ENCODE results near the gene HIRA.
"Not testable (repeated sequence)": the region's sequence is repeated elsewhere in the genome, so short reads cannot be mapped to it uniquely, and the experiment has no call there.

Gene HIRA

DNA sequence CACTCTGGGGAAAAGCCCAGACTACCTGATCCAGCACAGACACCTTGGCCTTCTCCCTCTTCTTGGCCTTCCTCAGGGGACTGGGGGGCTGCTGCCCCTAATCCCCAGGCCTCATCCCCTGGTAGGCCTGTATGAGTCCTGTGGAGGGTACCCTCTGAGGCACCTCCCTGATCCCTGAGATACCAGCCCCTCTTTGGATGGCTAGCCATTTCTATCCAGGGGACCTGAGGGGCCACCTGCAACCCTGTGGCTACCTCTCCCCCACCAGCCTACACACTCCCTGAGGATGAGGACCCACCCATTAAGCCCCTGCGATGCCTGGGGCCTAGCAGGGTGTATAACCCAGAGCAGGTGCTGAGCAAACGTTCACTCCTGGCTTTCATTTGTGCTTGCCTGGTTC, 54.6 kb downstream of the HIRA start:
- no peak for DNase-seq

DNA sequence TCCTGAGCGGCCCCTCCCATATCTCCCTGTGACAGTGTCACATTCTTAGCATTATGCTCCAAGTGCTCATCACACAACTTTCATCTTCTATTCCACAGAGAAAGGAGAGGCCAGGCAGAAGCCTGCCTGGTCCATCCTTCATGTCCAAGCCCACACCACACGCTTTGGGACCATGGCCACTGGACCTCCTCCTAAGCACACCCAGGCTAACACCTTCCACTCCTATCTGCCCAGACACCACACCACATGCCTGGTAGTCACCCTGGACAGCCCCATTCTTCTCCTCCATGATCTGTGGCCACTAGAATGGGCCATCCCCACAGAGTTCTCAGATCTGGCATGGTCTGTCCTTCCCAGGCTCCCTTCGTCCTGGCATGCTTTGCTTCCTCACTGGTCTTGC, 55.3 kb downstream of the HIRA start:
- DNase-seq: no peak

DNA sequence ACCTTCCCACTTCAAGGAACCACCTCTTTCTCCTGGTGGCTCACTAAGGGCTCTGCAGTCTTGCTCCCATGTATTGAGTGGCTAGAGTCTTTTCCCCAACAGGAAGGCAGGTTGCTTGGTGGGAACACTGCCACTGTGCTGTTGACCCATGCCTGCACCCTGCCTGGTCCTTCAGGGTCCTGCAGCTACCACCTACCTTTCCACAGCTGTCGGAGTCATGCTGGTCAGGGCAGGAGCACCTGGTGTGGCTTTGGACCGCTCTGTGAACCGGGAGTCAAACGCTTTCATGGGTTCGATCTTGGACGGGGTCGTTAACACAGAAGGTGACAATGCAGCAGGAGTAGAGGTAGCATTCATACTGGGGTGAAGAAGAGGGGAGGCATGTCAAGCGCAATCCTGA, 56.1 kb downstream of the HIRA start:
- DNase-seq: no peak

DNA sequence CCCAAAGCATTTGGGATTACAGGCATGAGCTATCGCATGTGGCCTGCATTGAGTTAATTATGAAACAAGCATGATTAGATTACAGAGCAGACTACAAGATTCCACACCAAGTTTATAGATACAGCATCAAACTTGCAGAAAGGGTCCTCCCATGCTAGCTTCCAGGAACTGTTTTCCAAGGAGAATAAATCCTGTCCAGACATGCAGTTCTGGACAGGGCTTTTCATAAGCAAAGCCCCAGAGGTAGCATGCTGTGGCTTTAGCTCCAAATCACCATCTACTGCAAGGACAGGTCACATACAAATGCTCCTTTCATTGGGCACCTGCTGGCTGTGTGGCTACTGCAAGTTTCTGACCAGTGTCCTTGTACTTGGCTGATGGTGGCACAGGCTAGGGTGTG, 57.1 kb downstream of the HIRA start:
- no peak for DNase-seq

DNA sequence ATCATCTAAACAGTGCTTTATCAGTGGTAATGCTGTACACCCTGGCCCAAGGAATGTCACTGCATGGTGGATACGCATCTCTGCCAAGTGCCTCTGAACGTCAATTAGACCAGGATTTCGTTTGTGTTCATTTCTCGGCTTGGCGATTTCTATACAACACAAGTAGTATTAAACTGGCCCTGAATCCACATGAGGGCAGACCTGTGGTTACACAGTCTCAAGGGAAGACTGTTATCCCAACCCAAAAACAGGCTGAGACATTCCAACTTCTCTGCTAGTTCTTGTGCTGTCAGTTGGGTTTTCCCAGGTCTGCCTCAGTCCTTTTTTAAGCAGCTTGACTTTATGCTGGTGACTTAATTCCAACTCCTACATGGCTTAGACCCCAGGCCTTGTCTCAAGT, 58.1 kb downstream of the HIRA start:
- no peak for DNase-seq

DNA sequence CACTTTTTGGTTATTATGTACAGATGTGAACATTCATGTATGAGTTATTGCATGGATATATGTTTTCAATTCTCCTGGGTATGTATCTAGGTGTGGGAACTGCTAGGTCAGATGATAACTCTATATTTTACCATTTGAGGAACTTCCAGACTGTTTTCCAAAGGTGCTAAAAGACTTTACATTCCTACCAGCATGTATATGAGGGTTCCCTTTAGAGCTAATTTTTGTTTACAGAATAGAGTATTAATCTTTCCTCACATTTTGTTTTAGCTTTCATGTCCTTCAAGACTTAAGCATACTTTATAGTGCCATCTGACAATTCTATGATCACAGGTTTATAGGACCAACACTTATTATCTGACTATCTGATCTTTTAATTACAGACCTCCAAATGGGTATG, 59.6 kb downstream of the HIRA start:
- DNase-seq: no peak

DNA sequence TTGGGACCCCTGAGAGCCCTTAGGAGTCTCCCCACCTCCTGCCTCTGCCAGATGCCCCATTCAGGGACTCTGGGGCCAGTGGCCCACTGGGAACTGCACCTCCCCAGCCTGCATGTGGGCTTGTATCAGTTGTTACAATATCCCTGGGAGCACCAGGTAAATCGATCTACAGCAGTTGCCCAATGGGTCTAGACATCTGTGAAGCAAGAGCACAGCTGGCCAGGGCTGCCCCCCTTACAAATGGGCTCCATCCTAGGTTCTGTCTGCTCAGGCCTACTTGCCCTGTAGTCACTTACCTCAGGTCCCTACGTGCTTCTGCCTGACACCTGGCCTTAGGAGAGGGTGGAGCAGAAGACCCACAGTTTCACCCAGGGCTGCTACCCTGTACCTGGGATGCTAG, 62.7 kb downstream of the HIRA start:
- no peak for DNase-seq

DNA sequence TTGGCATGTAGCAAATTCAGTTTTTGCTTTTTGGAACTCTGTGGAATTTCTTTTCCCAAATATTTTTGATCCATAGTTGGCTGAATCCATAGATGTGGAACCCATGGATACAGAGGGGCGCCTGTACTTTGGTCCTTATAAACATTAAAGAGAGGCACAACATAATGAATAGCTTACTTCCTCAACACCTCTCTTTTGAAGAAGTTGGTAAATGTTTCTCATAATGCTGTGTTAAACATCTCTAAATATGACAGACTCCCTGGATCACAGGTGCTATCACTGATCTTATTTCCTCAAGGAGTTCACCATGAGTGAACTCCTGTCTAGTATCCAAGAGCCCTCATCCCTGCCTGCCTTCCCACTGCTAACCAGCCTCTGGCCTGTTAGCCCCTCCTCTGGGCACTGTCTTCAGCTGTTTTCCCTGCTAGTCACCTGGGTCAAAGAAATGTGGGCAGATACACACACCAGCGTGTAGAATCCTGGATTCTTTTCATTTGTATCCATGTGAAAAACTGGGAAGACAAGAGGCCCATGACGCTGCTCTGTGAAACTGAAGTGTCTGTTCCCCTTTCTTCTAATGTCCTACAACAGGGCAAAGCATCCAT, 63.7 kb downstream of the HIRA start:
- no peak for DNase-seq

DNA sequence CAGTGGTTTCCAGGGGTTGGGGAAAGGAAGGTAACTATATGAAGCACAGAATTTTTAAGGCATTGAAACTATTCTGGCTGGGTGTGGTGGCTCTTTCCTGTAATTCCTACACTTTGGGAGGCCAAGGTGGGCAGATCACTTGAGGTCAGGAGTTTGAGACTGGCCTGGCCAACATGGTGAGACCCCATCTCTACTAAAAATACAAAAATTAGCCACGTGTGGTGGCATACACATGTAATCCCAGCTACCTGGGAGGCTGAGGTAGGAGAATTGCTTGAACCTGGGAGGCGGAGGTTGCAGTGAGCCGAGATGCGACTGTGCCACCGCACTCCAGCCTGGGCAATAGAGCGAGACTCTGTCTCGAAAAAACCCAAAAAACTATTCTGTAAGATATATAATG, 68.0 kb downstream of the HIRA start:
- not testable (repeated sequence) for DNase-seq

DNA sequence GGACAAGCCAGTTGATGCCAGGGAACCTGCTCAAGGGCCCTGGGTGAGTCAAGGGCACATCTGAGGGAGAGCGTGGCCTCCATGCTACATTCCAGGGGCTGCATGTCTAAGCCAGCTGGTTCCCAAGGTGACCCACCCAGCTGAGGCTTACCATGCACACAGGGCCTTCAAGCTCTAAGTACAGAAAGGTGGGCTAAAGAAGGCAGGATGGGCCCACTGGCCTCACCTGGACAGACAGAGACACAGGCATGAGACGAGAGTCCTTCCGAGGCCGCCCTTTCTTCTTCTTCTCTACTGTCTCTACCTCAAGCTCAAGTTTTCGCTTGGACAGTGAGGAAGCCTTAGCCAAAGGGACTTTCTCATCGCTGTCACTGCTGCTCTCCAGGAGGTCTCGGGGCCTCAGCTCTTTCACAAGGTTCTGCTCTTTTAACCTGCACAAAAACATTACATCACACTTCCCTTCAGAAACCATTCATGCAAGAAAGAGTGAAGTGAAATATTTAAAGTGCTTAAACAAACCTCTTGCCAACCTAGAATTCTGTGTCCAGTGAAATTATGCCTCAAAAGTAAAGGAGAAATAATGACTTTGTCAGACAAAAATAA, 69.9 kb downstream of the HIRA start:
- DNase-seq: no peak

DNA sequence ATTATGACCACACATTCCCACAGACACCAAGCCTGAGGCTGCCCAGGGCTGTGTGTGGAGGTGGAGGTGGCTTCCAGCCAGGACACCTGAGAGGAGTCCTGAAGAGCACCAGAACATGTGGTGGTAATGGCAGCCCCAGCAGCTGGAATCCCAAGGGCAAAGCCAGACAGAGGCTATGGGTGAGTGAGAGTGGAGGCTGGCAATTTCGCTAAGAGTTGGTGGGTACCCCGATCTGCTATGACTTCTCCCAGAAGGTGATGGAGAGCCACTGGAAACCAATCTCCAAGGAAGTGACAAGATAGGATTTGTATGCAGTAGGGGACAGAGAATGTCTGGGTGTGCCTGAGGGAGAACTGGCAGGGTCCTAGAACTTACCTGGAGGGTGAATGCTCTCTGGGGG, 70.7 kb downstream of the HIRA start:
- no peak for DNase-seq

DNA sequence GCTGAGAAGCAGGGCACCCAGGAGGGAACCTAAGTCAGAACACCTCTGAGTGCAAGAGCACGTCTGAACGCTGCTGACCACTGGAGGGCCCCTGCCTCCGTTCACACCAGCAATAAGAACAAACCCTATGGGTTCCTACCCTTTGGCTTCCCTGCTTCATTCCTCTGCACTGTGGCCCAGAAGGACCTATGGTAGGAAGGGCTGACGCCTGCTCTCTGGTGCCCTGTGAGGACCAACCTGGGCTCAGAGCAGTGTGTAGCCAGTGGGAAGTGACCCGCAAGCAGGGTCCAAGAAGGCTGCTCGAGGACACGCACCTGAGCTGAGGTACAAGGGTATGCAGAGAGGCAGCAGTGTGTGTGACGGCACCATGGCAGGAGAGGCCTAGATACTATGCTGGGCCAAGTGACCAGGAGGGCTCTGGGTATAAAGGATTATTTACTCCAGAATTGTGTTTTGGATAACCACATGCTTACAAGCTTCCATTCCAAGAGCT, 71.2 kb downstream of the HIRA start:
- DNase-seq: no peak

DNA sequence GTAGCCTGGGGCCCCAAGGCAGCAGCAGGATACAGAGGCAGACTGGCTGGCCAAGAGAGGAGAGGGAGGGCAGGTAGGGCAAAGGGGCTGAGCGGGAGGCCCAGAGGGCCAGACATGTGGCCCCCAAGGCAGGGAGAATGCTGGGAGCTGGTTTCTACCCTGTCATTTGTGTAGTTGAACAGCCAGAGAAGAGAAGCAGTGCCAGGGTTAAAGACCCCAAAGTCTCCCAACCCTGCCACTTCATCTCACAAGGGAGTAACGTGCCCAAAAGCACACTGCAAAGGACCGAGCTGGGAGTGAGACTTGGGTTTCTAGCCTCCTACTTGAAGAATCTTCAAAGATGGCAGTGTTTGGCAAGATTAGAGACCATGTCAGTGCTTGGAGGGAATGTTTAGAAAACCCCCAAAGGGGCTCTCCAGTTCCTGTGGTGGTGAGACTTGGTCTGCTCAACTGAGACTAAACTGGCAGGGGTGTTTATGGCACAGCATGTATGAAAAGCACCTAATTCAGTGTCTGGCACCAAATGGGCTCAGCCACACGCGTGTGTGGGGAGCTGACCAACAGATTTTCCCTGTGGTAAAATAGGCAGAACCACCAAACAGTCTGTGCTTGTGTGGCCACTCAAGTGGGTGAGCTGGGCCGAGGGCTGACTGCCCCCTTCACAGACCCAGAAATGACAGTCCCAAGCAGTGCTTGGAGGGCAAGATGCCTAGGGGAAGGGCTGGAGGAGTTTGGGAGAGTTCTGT, 71.8 kb downstream of the HIRA start:
- DNase-seq: no peak

DNA sequence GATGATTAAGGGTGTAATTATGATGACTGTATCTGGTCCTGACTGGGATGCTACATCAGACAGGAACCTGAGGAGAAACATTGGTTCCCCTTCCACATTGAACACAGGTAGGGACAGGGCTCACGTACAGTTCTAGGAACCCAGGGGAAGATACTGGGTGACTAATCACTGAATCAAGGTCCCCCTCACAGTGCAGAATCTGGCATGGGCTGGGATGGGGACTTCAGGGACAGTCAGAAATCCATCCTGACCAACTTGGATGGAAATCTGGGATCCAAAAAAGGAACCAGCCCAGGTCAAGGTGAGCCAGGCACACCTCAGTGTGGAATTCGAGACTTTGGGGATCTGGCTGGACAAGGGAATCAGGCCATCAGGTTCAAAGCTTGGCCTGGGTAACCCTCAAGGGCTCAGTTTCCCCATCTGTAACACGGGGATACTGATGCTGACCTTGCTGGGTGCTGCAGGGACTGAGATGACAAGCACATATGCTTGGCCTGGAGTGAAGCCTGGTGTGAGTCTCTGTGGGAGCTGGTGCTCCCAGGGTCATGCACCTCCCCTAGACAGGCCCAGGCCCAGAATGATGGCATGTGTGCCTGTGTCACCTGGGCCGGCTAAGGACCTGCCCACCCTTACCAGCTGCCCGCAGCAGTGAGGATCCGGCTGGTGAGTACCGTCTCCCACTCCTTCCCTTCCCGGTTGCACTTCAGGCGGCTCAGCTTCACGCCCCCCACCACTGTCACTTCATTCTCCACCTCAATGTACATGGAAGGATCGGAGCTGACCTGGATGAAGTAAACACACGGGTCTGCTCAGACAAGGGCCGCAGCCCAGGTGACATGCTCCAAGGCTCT, 72.6 kb downstream of the HIRA start:
- no peak for DNase-seq

DNA sequence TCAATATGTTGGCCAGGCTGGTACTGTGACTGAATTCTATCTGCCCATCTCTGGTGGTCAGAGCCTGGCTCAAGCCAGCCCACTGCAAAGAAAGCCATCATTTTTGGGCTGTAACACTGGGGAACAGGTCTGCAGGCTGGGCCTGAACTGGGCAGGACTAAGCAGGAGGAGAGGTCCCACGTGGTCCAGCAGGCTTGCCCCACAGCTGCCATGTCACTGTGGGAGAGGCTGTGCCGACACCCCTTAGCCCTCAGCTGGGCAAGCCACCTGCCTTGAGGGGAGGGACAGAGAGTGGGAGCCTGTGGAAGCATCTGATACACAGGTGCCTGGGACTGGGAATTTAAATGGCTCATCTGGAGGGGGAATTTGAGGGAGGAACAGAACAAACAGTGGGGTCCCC, 73.3 kb downstream of the HIRA start:
- DNase-seq: no peak

DNA sequence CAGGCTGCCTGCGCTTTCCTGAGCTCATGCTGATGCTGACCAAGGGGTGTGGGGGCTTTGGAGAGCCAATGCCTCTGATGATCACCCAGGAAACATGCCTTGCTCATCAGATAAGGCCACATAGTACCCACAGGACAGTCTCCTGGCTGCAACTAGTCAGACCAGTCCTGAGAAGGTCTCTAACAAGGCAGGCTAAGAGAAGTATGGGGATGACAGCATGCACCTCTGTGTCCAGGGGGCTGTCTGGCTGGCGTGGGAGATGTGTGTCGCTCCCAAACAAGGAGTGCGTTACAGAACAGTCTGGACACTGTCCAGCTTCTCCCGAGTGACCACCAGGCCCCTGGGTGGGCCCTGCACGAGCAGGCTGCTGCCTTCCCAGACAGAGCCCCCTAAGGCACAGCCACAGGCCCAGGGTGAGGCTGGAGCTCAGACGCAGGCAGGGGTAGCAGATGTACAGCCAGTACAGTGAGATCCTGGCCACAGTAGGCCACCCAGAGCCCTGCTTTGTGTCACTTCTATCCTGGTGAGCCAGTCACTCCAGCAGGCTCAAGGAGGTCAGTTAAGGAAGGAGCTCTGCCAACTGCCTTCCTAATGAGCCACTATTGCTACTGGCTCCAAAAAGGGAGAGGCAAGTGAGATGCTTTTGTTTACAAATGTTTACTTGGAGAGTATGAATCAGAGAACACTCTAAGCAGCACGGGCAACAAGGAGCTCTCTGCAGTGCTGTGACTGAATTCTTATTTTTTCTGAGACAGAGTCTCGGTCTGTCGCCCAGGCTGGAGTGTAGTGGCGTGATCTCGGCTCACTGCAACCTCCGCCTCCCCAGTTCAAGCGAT, 74.0 kb downstream of the HIRA start:
- no peak for DNase-seq

DNA sequence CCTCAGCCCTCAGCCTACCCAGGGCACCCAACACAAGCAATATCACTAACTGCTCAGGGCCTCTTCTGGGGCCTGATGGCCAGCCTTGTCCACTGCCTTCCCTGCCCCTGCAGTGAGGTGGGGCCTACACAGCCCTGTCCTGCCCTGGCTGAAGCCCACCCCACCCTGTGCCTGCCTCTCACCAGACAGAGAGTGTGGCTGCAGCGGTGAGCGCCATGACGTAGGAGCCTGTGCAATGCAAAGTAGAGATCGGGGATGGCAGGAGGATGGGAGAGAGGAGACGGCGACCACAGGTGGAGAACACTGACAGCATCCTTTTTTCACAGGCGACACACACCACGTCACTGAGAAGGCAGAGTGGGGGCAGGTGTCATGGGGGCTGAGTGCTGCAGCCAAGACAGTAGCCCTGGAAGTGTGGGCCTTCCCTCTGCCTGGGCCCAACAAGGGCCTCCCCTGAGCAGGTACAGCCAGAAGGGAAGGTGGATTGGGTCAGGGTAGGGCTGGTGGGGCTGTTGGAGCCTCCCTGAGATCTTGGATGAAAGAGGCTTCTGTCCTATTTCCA, 74.7 kb downstream of the HIRA start:
- DNase-seq: no peak

DNA sequence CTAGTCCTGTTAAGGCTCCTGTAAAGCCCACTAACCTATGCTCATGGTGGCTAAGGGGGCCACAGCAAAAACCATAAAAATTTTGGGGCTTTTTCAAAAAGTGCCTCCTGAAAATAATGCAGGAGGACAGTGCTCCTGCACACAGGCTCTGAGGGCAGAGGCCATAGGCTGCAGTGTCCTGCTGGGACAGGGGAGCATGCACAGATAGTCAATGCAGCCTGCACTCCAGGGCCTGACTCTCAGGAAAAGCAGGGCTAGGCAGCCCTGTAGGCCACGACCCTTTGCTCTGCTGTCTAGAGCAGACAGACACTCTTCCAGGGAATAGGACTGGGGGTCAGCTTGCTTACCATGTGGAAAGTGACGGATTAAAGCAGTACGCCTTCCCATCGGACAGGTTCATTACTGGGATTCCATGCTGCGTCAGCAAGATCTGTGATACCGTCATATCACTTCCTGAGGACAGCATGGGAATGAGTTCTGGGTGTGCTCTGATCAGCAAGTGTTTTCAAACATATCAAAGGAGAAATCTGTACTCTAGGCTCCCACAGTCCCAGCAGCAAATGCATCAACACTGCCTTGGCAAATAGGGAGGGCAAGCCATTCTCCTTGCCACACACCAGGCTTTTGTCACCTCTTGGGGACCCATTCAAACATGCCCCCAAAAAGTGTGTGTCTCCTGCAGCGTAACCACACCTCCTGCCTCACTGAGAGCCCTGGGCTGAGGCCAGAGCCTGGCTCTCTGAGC, 75.9 kb downstream of the HIRA start:
- no peak for DNase-seq

DNA sequence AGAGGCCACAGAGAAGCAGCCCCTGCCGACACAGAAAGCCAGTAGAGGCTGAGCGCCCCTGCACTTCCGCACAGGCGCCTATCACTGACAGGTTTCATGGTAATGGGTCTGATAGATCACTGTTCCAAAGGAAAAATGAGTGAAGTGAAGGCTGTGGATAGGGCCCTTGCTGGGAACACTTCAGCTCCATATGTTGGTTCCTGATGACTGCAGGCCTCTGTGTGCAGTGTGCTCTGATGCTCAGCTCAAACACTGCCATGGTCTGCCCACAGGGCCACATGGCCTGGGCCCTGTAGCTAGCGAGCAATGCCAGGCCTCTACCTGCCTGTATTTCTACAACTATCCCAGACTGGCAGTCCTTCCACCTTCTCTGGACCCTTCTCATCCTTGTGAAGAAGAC, 77.3 kb downstream of the HIRA start:
- DNase-seq: no peak

DNA sequence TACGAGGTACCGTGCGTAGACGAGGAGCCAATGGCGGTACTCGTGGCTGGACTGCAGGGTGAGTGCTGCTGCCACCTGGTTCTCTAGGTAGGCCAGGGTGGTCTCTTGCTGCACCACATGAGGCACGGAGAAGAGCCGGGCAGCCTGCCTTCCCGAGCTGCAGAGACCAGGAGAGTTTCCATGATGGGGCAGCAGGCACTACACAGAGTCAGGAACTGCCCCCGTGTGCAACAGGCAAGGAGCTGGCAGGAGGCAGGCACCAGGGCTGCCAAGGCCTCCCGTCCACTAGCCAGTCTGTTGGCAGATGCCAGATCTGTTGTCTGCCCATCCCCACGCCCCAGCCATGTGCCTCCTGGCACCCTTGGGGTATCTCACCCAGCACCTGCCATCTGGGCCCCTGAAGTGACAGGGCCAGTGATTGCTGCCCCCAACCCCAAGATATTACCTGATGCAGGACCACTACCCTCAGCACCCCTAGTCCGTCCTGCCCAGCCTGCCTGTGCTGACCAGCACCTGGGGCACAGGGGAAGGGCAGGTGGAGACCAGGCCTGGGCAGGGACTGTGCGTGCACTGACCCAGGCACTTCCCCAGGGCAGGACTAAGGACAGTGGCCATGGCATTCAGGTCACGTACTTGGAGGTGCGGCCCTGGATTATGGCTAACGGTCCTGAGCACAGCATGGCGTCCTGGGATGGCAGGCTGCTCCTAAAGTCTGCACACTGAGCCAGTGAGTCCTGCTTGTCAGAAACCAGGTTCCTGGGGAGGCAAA, 78.0 kb downstream of the HIRA start:
- DNase-seq: no peak

DNA sequence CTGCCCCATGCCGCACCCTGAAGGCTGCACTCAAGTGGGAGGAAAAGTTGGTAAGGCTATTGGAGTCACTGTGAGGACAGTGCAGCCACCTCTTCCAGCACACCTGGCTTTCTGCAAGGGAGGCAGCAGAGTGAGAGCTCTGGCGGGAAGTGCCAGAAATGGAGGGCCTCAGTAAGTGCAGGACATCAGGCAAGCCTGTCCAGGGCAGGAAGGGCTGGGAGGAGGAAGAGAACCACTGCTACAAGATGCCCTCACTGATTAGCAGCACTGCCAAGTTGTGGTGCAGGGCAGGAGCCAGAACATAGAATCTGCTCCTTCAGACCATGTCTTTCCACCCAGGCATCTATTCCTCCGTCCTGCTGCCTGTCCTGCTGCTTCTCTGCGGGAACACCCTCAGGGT, 78.8 kb downstream of the HIRA start:
- no peak for DNase-seq

Measured in T1000 (cell line).